Measurements from ENCODE around the gene OSBPL2. TPM values are rescaled to one million over a fixed set of nuclear protein-coding genes. Genes with fewer than 3 reads are reported as not detected.

The OSBPL2 gene
- total RNA-seq, 3 donors from 2014 or later (not counting 1 experiment from before 2014, with no cell fraction given): 77.9 to 112 (median 104) TPM

GRCh38 chr20:62236200-62236599 is 2.1 kb upstream of the OSBPL2 start:
- DNase-seq (no peak), ATAC-seq (no peak)
- no peaks in the 10 kb centered on the region for H3K9me3 ChIP-seq (ENCODE audit: control insufficient read depth, insufficient read depth, low read length)
- H3K36me3 Mint-ChIP-seq: no peaks in the 10 kb centered on the region
- TF ChIP-seq, protein P1, sequence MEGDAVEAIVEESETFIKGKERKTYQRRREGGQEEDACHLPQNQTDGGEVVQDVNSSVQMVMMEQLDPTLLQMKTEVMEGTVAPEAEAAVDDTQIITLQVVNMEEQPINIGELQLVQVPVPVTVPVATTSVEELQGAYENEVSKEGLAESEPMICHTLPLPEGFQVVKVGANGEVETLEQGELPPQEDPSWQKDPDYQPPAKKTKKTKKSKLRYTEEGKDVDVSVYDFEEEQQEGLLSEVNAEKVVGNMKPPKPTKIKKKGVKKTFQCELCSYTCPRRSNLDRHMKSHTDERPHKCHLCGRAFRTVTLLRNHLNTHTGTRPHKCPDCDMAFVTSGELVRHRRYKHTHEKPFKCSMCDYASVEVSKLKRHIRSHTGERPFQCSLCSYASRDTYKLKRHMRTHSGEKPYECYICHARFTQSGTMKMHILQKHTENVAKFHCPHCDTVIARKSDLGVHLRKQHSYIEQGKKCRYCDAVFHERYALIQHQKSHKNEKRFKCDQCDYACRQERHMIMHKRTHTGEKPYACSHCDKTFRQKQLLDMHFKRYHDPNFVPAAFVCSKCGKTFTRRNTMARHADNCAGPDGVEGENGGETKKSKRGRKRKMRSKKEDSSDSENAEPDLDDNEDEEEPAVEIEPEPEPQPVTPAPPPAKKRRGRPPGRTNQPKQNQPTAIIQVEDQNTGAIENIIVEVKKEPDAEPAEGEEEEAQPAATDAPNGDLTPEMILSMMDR (IDR thresholded peaks at IDR 0.05): no peak
- no peaks in the 10 kb centered on the region for H3K36me3 ChIP-seq (ENCODE audit: control insufficient read depth, insufficient read depth, low read length)
- no peak overlapping the region for H3K27ac Mint-ChIP-seq
- intact Hi-C loops (cut with micrococcal nuclease): loop anchor here (5.0 kb wide), 1 partner anchor 66 kb away; the partner anchor contains the start of gene ADRM1
- H3K4me1 Mint-ChIP-seq: peaks cover 26 to 27% of the 10 kb centered on the region in 2 donors
- H3K27ac ChIP-seq (ENCODE audit: low read length): no peak overlapping the region
- H3K4me1 ChIP-seq (ENCODE audit: control insufficient read depth, insufficient read depth, low read length): peaks cover 24% of the 10 kb centered on the region
- no peaks in the 10 kb centered on the region for H3K9me3 Mint-ChIP-seq
- no peaks in the 10 kb centered on the region for H3K27me3 ChIP-seq (ENCODE audit: control insufficient read depth, insufficient read depth, low read length)
- H3K4me3 ChIP-seq (ENCODE audit: low read length): no peak overlapping the region
- WGBS (ENCODE audit: insufficient coverage): 59% methylated on average over 6 of the region's 6 CpGs
- peaks cover 0 to 4% of the 10 kb centered on the region in 2 donors for H3K27me3 Mint-ChIP-seq (ENCODE audit: low read depth in 2 of 2)
- no peak overlapping the region for H3K4me3 Mint-ChIP-seq

DNA sequence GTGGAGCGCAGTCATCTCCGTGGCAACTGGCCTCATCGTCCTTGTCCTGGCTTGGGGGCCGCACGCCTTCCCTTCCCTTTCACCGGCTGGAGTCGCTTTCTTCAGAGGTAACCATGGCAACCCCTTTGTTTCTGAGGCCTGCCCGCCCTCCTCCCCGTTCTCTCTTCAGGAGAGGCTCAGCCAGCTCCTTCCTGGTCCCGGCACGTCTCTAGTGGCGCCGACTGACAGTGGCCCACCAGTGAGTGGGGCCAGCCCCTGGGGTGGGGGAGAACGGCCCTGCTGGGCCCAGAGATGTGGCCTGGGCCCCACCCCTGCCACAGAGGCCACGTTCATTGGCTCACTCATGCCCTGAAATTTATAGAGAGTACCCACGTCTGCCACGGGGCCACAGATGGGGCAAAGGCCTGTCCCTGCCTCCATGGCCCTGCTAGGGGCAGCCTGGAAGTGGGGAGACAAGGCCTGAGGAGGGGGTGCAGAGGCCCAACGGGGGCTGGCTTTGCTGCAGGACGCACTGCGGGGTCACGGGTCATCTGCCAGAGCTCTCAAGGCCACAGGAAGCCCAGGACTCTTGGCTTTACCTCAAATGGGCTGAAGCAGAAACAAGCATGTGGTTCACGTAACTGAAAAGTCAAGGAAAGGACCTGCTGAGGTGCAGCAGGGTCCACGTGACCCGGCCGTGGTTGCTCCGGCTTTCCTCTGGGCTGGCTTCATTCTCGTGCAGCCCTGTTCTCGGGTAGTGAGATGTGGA is 1.4 kb upstream of the OSBPL2 start:
- intact Hi-C loops (cut with micrococcal nuclease): loop anchor here (5.0 kb wide), 1 partner anchor 65 kb away; the partner anchor contains the start of gene ADRM1
- WGBS (ENCODE audit: insufficient coverage): 78% methylated on average over 26 of the region's 28 CpGs
- Histone ChIP-seq H3K27ac (ENCODE audit: low read length) (no peak overlapping the region), H3K36me3 (ENCODE audit: control insufficient read depth, insufficient read depth, low read length) (no peaks in the 10 kb centered on the region), H3K4me1 (ENCODE audit: control insufficient read depth, insufficient read depth, low read length) (peaks cover 28% of the 10 kb centered on the region), H3K27me3 (ENCODE audit: control insufficient read depth, insufficient read depth, low read length) (no peaks in the 10 kb centered on the region), H3K4me3 (ENCODE audit: low read length) (no peak overlapping the region), H3K9me3 (ENCODE audit: control insufficient read depth, insufficient read depth, low read length) (no peaks in the 10 kb centered on the region)
- peaks cover 33 to 34% of the 10 kb centered on the region in 2 donors for H3K4me1 Mint-ChIP-seq
- no peaks in the 10 kb centered on the region for H3K36me3 Mint-ChIP-seq
- TF ChIP-seq, protein P1 (IDR thresholded peaks at IDR 0.05): no peak
- DNase-seq: no peak
- H3K27me3 Mint-ChIP-seq (ENCODE audit: low read depth in 2 of 2): peaks cover 0 to 4% of the 10 kb centered on the region in 2 donors
- no peak overlapping the region for H3K4me3 Mint-ChIP-seq
- ATAC-seq: no peak
- H3K27ac Mint-ChIP-seq: peak overlapping the region in 1 of 2 donors; percentile 93
- no peaks in the 10 kb centered on the region for H3K9me3 Mint-ChIP-seq

DNA sequence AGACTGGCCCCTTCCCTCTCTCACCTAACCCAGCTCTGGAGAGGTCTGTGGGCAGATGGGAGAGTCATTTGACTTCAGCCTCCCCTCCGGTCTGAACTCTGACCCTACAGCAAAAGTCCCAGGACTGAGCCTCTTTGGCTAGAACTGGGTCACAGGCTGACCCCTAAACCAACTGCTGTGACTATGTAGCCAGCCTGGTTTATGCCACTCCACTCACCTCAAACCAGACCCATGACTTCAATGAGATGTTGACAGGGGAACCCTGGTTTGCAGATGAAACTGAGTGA is 864 bp upstream of the OSBPL2 start:
- 69% methylated on average over 1 of the region's 1 CpG for WGBS (ENCODE audit: insufficient coverage)
- Histone ChIP-seq H3K9me3 (ENCODE audit: control insufficient read depth, insufficient read depth, low read length) (no peaks in the 10 kb centered on the region), H3K4me1 (ENCODE audit: control insufficient read depth, insufficient read depth, low read length) (peaks cover 29% of the 10 kb centered on the region), H3K4me3 (ENCODE audit: low read length) (no peak overlapping the region), H3K36me3 (ENCODE audit: control insufficient read depth, insufficient read depth, low read length) (peaks cover 3% of the 10 kb centered on the region), H3K27me3 (ENCODE audit: control insufficient read depth, insufficient read depth, low read length) (no peaks in the 10 kb centered on the region), H3K27ac (ENCODE audit: low read length) (peak overlapping the region; percentile 65)
- intact Hi-C loops (cut with micrococcal nuclease): loop anchor here (5.0 kb wide), 1 partner anchor 65 kb away; the partner anchor contains the start of gene ADRM1
- no peak for DNase-seq
- H3K4me1 Mint-ChIP-seq: peaks cover 38 to 39% of the 10 kb centered on the region in 2 donors
- peaks cover 0 to 4% of the 10 kb centered on the region in 2 donors for H3K27me3 Mint-ChIP-seq (ENCODE audit: low read depth in 2 of 2)
- H3K4me3 Mint-ChIP-seq: peak overlapping the region; percentile 87
- TF ChIP-seq, protein P1 (IDR thresholded peaks at IDR 0.05): no peak
- no peaks in the 10 kb centered on the region for H3K9me3 Mint-ChIP-seq
- ATAC-seq: no peak
- no peaks in the 10 kb centered on the region for H3K36me3 Mint-ChIP-seq
- peak overlapping the region; percentile 84 to 93 for H3K27ac Mint-ChIP-seq
